Midbrain (tissue), 1 donor: ENCODE results near the gene ADAM12.

ENCODE experiments used
- DNase-seq: peaks from one replicate; lab custom pipeline; 2025; lab: John Stamatoyannopoulos, UW

ADAM12 gene

GRCh38 chr10:126114884-126115555 lies 273.3 kb downstream of the ADAM12 start:
- DNase-seq = no peak

GRCh38 chr10:126111516-126111915 lies 276.8 kb downstream of the ADAM12 start:
- DNase-seq = no peak

GRCh38 chr10:126110489-126111180 lies 277.6 kb downstream of the ADAM12 start:
- no peak for DNase-seq

GRCh38 chr10:126109893-126110292 lies 278.4 kb downstream of the ADAM12 start:
- DNase-seq = no peak

GRCh38 chr10:126108693-126109092 lies 279.6 kb downstream of the ADAM12 start:
- no peak for DNase-seq

- no peak for DNase-seq
Observed at GRCh38 chr10:126104767-126105166, 283.5 kb downstream of the ADAM12 start.

- no peak for DNase-seq
Observed at GRCh38 chr10:126102636-126103035, 285.6 kb downstream of the ADAM12 start.

GRCh38 chr10:126101736-126102135 lies 286.5 kb downstream of the ADAM12 start:
- no peak for DNase-seq

- DNase-seq = no peak
Observed at GRCh38 chr10:126101325-126101724, 287.0 kb downstream of the ADAM12 start.

GRCh38 chr10:126099366-126099765 lies 288.9 kb downstream of the ADAM12 start:
- DNase-seq = no peak

- DNase-seq = no peak
Observed at GRCh38 chr10:126098226-126098581, 290.1 kb downstream of the ADAM12 start.

GRCh38 chr10:126097558-126098225 lies 290.6 kb downstream of the ADAM12 start:
- DNase-seq = no peak

- no peak for DNase-seq
Observed at GRCh38 chr10:126094537-126094936, 293.7 kb downstream of the ADAM12 start.

- no peak for DNase-seq
Observed at GRCh38 chr10:126092366-126093215, 295.7 kb downstream of the ADAM12 start.

GRCh38 chr10:126090911-126091728 lies 297.2 kb downstream of the ADAM12 start:
- DNase-seq = no peak

- no peak for DNase-seq
Observed at GRCh38 chr10:126090443-126090842, 297.8 kb downstream of the ADAM12 start.

- no peak for DNase-seq
Observed at GRCh38 chr10:126087796-126088505, 300.3 kb downstream of the ADAM12 start.

- DNase-seq = no peak
Observed at GRCh38 chr10:126087153-126087680, 301.1 kb downstream of the ADAM12 start.

- DNase-seq = no peak
Observed at GRCh38 chr10:126085806-126086205, 302.5 kb downstream of the ADAM12 start.

GRCh38 chr10:126084369-126084768 lies 303.9 kb downstream of the ADAM12 start:
- DNase-seq = no peak
